OCI-LY7 (cell line): ENCODE measurements around the gene KRT33A.

ENCODE experiments used
- EZH2phosphoT487 ChIP-seq: fragments of 200-600 bp; sonication (generic); IDR thresholded peaks from 2 replicates; pipeline ENCODE4 v1.6.1; 2018; ENCODE audit warnings: low read depth, borderline replicate concordance, mild to moderate bottlenecking, mixed run types, antibody characterized with exemption, low read length, moderate library complexity, mixed read lengths
- TF ChIP-seq, protein P1 (sequence below): fragments of 200-600 bp; sonication (generic); conservative IDR thresholded peaks from 2 replicates; pipeline ENCODE4 v1.5.1; 2014; ENCODE audit warnings: mild to moderate bottlenecking, antibody characterized with exemption, low read length, moderate library complexity, mixed read lengths

DNA sequence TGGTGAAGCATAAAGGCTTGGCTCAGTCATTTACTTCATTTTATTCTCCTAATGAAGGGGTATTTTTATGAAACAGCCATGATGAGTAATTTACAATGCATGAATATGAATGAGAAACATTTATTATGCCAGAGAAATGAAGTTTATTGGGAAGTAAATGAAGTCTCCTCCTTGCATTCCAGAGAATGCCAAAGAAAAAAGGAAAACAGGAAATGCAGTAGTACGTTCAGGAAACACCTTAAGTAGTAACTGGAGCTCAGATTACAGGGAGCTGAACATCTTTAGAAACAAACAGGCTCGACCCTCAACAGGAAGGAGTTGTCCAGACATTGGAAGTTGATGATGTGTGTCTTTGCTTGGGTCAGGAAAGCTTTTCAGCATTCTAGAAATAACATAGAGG lies 26.9 kb upstream of the KRT33A start:
- TF ChIP-seq, protein P1, sequence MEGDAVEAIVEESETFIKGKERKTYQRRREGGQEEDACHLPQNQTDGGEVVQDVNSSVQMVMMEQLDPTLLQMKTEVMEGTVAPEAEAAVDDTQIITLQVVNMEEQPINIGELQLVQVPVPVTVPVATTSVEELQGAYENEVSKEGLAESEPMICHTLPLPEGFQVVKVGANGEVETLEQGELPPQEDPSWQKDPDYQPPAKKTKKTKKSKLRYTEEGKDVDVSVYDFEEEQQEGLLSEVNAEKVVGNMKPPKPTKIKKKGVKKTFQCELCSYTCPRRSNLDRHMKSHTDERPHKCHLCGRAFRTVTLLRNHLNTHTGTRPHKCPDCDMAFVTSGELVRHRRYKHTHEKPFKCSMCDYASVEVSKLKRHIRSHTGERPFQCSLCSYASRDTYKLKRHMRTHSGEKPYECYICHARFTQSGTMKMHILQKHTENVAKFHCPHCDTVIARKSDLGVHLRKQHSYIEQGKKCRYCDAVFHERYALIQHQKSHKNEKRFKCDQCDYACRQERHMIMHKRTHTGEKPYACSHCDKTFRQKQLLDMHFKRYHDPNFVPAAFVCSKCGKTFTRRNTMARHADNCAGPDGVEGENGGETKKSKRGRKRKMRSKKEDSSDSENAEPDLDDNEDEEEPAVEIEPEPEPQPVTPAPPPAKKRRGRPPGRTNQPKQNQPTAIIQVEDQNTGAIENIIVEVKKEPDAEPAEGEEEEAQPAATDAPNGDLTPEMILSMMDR: no peak
- no peak for TF ChIP-seq EZH2phosphoT487
